ENCODE measurements around the gene KCNJ12.

- TF ChIP-seq YY1 (IDR thresholded peaks at IDR 0.05; ENCODE audit: low read depth) (no peak), EP300 (IDR thresholded peaks at IDR 0.05; ENCODE audit: borderline replicate concordance) (no peak), TAF1 (IDR thresholded peaks at IDR 0.05; ENCODE audit: low read depth) (no peak), REST (IDR thresholded peaks at IDR 0.05; ENCODE audit: low read depth) (no peak)
These were observed 12.8 kb downstream of the KCNJ12 start for GRCh38 chr17:21388944-21389343.

Data from Ishikawa (cell line).